Erythroblast (primary cell): ENCODE data around the gene AVEN.

Experiments
- GATA1 ChIP-seq: IDR thresholded peaks from 2 replicates; pipeline ENCODE4 v1.6.1; 2011; ENCODE audit warnings: low read depth, mild to moderate bottlenecking, control low read depth, low read length, moderate library complexity
- POLR2A ChIP-seq: IDR thresholded peaks from 2 replicates; pipeline ENCODE4 v1.6.1; 2011; ENCODE audit warnings: mild to moderate bottlenecking, low read length

DNA sequence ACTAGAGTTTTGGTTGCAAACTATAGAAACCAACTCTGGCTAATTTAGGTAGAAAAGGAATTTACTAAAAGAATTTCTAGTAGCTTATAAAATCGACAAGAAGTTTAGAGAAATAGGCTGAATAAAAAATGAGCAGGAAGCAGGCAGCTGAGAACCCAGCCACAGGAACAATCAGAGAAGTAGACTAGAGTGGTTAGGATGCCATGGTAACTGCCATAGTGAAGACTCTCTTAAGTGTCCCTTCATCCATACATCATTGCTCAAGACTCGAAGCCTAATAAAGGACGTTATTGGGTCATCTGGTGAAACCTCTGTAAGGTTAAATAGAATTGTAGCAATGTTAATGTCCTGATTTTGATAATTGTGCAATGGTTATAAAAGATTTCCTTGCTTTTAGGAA lies 13.8 kb downstream of the AVEN start:
- no peak for TF ChIP-seq POLR2A
- TF ChIP-seq GATA1, result no peak
